Lung microvascular endothelial cell (primary cell): Measurements from ENCODE around the gene SIGLEC14. TPM values are rescaled to one million over a fixed set of nuclear protein-coding genes. Genes with fewer than 3 reads are reported as not detected.

Experiments
- DNase-seq, 2 donors: peaks; one replicate each; pipeline versions ENCODE4 v3.0.0 to v3.0.0-alpha.2; 2010; ENCODE audit warnings: low read depth in 2 of 2
- total RNA-seq: library from RNA; depleted of rRNA; stranded (reverse); fragments of >200 nt; gene quantifications from 2 replicates; pipeline ENCODE4 v1.2.1, GENCODE V29; 2014

SIGLEC14 gene
- total RNA-seq, 1 donor from 2014 or later, result not detected

- no peak for DNase-seq
Measured at GRCh38 chr19:51621178-51621577, 25.4 kb downstream of the SIGLEC14 start.

GRCh38 chr19:51615991-51616390 lies 30.6 kb downstream of the SIGLEC14 start:
- no peak for DNase-seq

GRCh38 chr19:51614789-51615188 lies 31.8 kb downstream of the SIGLEC14 start:
- no peak for DNase-seq

GRCh38 chr19:51610576-51610975 lies 36.0 kb downstream of the SIGLEC14 start:
- no peak for DNase-seq

- DNase-seq, result peak; percentile 83 to 87
Measured at GRCh38 chr19:51607920-51608562, 38.6 kb downstream of the SIGLEC14 start.

GRCh38 chr19:51607077-51607476 lies 39.5 kb downstream of the SIGLEC14 start:
- DNase-seq, result no peak

- no peak for DNase-seq
Measured at GRCh38 chr19:51602189-51602854, 44.3 kb downstream of the SIGLEC14 start.

- no peak for DNase-seq
Measured at GRCh38 chr19:51600940-51601580, 45.6 kb downstream of the SIGLEC14 start.

GRCh38 chr19:51599084-51599483 lies 47.5 kb downstream of the SIGLEC14 start:
- no peak for DNase-seq

- no peak for DNase-seq
Measured at GRCh38 chr19:51598159-51598915, 48.3 kb downstream of the SIGLEC14 start.

- DNase-seq, result no peak
Measured at GRCh38 chr19:51595190-51596175, 51.1 kb downstream of the SIGLEC14 start.

GRCh38 chr19:51594774-51595109 lies 51.9 kb downstream of the SIGLEC14 start:
- no peak for DNase-seq

- peak; percentile 98 for DNase-seq
Measured at GRCh38 chr19:51593969-51594773, 52.5 kb downstream of the SIGLEC14 start.

GRCh38 chr19:51593138-51593890 lies 53.3 kb downstream of the SIGLEC14 start:
- no peak for DNase-seq

Other genes starting within 250 kb of the SIGLEC14 start
- gene SIGLEC10, start 229.2 kb downstream of the SIGLEC14 start, total RNA-seq, result not detected in 2 replicates
- gene SIGLEC8, start 188.4 kb downstream of the SIGLEC14 start, total RNA-seq, result not detected in 2 replicates
- not detected in 2 replicates for gene CEACAM18, start 168.3 kb downstream of the SIGLEC14 start, total RNA-seq
- not detected in 2 replicates for gene SIGLEC12, start 145.0 kb downstream of the SIGLEC14 start, total RNA-seq
- not detected in 2 replicates for gene SIGLEC6, start 115.2 kb downstream of the SIGLEC14 start, total RNA-seq
- gene ZNF175, start 75.5 kb downstream of the SIGLEC14 start, total RNA-seq, result 2.4 and 3.4 TPM in 2 replicates
- not detected in 2 replicates for gene SIGLEC5, start 16.4 kb downstream of the SIGLEC14 start, total RNA-seq
- gene SPACA6, start 46.5 kb upstream of the SIGLEC14 start, total RNA-seq, result 3.9 and 7.7 TPM in 2 replicates
- 0.20 and 0.22 TPM in 2 replicates for gene HAS1, start 77.2 kb upstream of the SIGLEC14 start, total RNA-seq
- gene FPR1, start 105.1 kb upstream of the SIGLEC14 start, total RNA-seq, result not detected in 2 replicates
- gene FPR2, start 114.4 kb upstream of the SIGLEC14 start, total RNA-seq, result not detected in 2 replicates
- under 0.01 TPM in 2 replicates for gene FPR3, start 148.3 kb upstream of the SIGLEC14 start, total RNA-seq
- gene ZNF577, start 241.1 kb upstream of the SIGLEC14 start, total RNA-seq, result 1.3 and 2.6 TPM in 2 replicates